DMS 273 (cell line): ENCODE measurements around the gene CHID1.

Experiments
- DNase-seq: peaks from one replicate; lab custom pipeline; 2025; ENCODE audit not compliant: unreplicated experiment; lab: John Stamatoyannopoulos, UW

Gene CHID1

DNA sequence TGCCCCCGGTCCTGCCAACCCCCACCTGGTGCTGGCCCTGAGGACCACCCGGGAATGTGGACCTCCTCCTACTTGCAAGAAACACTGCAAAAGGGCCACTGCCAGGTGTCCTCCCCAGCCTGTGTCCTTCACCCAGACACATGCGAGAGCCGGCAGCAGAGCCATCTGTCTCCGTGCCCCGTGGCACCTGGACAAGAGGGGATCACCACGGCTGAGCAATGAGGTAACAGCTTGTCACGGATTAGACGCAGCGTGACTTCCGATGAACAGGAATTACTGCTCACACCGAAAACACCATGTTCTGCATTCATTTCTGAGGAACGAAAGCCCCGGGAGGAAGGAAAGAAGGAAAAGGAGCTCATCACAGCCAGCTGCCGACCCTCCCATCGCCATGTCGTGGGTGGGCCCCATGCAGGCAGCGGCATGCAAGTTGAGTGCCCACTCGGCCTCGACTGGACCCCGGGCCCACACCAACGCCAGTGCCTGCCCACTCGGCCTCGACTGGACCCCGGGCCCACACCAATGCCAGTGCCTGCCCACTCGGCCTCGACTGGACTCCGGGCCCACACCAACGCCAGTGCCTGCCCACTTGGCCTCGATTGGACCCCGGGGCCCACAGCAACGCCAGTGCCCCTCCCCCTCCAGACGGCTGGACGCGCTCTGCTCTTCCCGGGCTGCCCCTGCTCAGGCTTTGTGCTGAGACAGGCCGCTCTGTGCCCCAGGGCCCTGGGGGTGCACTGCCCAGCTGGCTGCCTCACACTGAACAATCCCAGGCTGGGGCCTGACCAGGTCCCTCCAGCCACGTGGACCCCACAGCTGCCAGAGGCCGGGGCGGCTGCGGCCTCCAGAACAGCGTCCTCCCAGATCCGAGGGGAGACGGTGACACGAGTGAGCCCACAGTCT, 22.0 kb downstream of the CHID1 start:
- peak; percentile 81 for DNase-seq

DNA sequence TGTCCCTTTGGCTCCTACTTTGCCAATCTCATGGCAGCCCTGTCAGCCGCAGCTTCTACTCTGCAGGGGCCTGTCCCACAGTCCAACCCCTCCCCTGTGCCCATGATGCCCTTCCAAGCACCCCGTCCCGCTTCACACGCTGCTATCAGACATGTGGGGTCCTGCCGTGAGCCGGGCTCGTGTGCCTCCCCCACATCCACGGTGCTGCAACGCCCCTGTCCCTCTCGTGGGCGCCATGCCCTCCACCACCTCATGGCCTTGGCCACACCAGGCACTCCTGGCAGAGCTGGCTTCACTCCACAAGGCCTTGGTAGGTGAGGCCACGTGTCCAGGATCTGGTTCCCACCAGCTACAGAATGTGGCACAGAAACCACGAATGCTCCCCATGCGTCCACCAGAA, 23.0 kb downstream of the CHID1 start:
- no peak for DNase-seq

- DNase-seq: no peak
These were observed 24.0 kb downstream of the CHID1 start for GRCh38 chr11:886568-886967.

GRCh38 chr11:884578-885070, 26.0 kb downstream of the CHID1 start:
- no peak for DNase-seq

GRCh38 chr11:883527-883926, 27.1 kb downstream of the CHID1 start:
- DNase-seq: no peak

DNA sequence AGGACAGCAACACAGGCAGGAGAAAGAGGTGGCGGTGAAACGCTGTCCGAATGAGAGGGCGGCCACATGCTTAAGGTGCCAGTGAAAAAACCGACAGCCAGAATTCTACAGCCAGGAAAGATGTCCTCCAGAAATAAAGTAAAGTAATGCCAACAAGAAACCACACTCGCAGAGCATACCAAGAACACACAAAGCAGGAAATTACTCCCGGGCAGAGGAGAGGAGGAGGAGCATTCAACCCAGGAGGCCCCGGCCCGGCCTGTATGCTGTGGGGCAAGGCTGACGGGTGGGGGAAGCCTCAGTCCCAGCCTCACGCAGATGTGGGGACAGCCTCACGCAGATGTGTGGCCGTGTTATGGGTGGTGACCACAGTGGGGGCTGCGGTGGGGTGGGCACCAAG, 28.0 kb downstream of the CHID1 start:
- DNase-seq: no peak

DNA sequence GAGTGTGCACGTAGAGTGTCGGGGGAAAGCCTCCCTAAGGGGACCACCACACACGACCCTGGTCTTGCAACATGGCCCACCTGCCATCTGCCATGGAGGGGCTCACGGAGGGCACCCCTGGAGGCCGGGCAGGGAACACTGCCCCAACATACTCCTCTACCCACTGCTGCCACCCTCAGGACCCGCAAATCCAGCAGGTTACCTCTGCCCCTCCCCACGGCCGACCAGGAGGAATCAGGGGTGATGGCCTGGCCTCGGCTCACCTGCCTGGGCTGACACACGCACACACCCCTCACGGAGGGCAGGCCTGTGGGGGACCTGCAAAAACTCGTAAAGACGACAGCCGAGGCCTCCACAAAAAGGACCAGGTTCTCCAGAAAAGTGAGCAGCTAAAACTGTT, 30.2 kb downstream of the CHID1 start:
- no peak for DNase-seq

DNA sequence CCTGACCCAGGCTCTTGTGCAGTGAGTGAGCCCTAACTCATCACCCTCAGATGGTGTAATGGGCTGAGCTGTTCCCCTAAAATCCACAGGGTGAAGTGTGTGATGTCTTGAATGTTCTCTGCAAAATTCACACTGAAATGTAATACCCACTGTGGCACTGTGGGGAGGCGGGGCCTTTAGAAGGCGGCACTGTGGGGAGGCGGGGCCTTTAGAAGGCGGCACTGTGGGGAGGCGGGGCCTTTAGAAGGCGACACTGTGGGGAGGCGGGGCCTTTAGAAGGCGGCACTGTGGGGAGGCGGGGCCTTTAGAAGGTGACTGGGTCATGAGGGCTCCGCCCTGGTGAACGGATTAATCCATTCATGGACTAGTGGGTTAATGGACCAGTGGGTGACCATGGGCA, 33.0 kb downstream of the CHID1 start:
- DNase-seq: no peak

DNA sequence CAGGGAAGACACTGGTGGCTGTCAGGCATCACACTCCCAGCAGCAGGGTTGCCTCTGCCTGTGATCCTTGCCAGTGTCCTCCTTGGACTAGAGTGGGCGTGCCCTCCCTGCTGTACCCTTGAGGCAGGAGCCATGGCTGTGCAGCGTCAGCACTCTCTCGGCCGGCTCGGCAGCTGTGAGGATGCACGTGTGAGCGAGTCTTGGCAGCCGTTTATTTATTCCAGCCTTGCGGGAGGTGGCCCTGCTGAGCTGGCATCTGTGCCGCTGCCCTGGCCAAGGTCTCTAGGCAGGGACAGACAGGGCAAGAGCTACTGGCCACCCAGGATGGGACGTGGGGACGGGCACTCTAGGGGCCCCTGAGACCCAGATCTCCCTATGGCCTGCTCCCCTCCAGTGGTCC, 34.1 kb downstream of the CHID1 start:
- peak; percentile 91 for DNase-seq

GRCh38 chr11:875769-876301, 34.8 kb downstream of the CHID1 start:
- DNase-seq: no peak

DNA sequence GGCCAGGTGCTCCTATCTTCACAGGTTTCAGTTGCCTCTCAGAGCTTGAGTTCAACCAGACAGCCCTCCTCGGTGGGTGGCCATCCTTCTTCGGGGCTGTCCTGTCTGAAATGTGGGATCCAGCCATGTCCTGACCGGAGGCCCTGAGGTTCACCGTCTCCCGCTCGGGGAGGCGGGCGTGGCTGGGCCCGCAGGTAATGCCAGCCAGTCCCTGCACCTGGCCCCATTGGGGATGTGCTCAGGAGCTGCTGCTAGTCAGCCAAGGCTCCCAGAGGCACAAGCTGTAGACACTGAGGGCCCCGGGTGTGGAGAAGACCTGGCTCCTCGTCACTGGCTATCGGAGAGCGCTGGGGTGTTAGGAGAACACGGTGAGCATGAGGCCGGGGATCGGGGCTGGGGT, 35.4 kb downstream of the CHID1 start:
- DNase-seq: no peak

GRCh38 chr11:873706-874105, 36.9 kb downstream of the CHID1 start:
- DNase-seq: no peak

DNA sequence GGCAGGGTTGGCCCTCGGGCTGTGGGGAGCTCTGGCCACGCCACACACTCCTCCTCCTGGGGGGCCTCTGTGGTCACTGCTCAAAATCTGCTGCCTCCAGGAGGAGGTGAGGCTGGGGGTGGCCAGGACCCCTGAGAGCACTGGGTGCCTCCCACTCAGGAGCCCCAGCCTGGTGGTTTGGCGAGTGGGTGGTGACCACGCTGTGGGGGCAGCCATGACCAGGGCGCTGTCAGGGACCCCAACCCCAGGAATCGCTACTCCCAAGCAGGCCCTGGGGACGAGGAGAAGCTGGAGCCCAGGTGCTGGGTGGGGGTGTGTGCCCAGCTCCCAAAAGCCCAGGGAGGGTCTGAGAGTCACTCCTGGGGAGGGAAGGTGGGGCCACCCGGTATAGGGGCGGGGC, 37.8 kb downstream of the CHID1 start:
- no peak for DNase-seq

- no peak for DNase-seq
These were observed 39.1 kb downstream of the CHID1 start for GRCh38 chr11:871472-871871.

- DNase-seq: no peak
These were observed 40.2 kb downstream of the CHID1 start for GRCh38 chr11:870418-870817.

DNA sequence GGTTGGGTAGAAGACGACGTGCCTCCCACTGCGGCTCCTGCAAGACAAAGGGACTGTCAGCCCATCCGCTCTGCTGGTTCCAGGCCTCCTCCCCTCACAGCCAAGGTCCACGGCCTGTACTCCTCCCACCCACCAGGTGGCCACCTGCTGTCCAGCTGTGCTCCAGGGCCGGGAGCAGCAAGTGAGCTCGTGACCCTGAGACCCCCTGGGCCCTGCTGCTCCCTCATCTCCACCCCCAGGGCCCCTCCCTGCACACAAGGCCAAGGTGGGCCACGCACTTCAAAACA, 40.5 kb downstream of the CHID1 start:
- no peak for DNase-seq

- DNase-seq: no peak
These were observed 41.0 kb downstream of the CHID1 start for GRCh38 chr11:869399-870126.

GRCh38 chr11:868802-869201, 41.8 kb downstream of the CHID1 start:
- no peak for DNase-seq

DNA sequence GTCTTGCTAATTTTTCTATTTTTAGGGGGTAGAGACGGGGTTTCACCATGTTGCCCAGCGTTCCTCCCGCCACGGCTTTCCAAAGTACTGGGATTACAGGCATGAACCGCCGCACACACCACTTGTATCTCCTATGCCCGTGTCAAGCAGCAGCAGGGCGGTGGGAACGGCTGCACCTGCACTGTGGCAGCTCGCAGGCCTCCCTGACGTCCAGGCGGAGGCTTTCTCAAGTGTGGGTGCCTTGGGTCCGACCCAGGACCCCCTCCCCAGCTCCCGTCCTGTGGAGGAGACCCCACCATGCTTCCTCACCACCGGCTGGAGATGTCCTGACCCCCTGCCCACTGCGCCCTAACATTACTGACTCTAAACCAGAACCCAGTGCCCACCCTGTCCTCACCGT, 42.2 kb downstream of the CHID1 start:
- no peak for DNase-seq

DNA sequence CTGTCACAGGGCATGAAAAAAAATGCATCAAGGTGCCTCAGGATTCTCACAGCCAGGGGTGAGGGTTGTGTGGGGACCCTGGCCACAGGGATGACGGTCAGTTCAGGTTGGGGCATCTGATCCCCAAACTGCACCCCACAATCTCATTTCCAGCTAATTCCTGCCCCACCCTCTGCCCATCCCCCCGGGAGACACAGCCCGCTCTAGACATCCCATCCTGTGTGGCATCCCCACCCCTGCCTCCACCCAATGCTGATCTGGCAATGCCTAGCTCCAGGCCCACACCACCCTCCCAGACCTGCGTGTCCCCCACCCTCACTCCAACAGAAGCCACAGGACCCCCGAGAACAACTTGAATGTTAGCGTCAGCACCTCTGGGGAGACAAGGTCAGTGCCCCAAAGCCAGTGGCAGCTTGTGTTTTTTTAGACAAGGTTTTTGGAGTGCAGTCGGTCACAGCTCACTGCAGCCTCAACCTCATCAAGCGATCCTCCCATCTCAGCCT, 42.7 kb downstream of the CHID1 start:
- DNase-seq: no peak

DNA sequence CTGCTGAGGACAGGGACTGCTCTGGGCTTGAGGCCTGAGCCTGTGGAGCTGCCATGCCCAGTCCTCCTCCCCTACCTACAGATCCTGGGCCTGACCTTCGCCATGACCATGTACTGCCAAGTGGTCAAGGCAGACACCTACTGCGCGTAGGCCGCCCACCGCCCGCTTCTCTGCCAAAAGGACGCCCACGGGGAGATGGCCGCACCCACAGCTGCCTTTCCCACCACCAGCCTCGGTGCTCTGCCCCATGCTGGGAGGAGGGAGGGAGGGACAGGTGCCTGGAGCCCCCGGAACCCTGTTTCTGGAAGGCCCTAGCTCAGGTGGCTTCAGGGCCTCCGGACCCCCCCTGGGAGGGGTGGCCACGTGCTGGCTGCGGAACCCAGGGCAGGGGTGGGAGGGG, 44.1 kb downstream of the CHID1 start:
- no peak for DNase-seq
